Vagina (tissue), 2 donors: Measurements from ENCODE around the gene SPACA4. TPM values are rescaled to one million over a fixed set of nuclear protein-coding genes. Genes with fewer than 3 reads are reported as not detected.

ENCODE experiments used
- DNase-seq, 2 donors: peaks; one replicate each; pipeline ENCODE4 v3.0.0-alpha.2; 2017; ENCODE audit errors: extremely low spot score in 2 of 2
- H3K27ac ChIP-seq: fragments of 200-600 bp; sonication (generic); one replicate; pipeline ENCODE4 v1.5.1; 2019
- H3K27me3 ChIP-seq: fragments of 200-600 bp; sonication (generic); one replicate; pipeline ENCODE4 v1.5.1; 2019
- H3K36me3 ChIP-seq, 2 donors: fragments of 200-600 bp; sonication (generic); one replicate each; pipeline ENCODE4 v1.5.1; 2017 to 2019
- H3K4me1 ChIP-seq: fragments of 200-600 bp; sonication (generic); one replicate; pipeline ENCODE4 v1.5.1; 2019
- H3K4me3 ChIP-seq, 2 donors: fragments of 200-600 bp; sonication (generic); 1 replicate in 1 of 2; 2 replicates in 1 of 2; pipeline ENCODE4 v1.5.1; 2016 to 2019
- H3K9me3 ChIP-seq: fragments of 200-600 bp; sonication (generic); one replicate; pipeline ENCODE4 v1.5.1; 2019
- POLR2A ChIP-seq, 2 donors: fragments of 450-650 bp; IDR thresholded peaks; one replicate each; pipeline ENCODE4 v1.6.1; 2017; ENCODE audit warnings: antibody characterized with exemption in 2 of 2, mild to moderate bottlenecking in 2 of 2, moderate library complexity in 2 of 2
- POLR2AphosphoS5 ChIP-seq, 2 donors: sonication (generic); formaldehyde crosslinking; IDR thresholded peaks; one replicate each; pipeline ENCODE4 v1.9.0; 2017; ENCODE audit warnings: antibody characterized with exemption in 2 of 2, mild to moderate bottlenecking in 2 of 2, low read depth in 1 of 2; ENCODE audit not compliant: insufficient read depth in 1 of 2
- intact Hi-C: fragments of 100-400 bp; cut with DNase I; formaldehyde crosslinking; loops from one replicate; pipeline ENCODE4 v1.15.1; 2023
- total RNA-seq: library from RNA; depleted of rRNA; stranded (reverse); fragments of >200 nt; gene quantifications from one replicate; pipeline ENCODE4 v1.2.3, GENCODE V29; 2016
- TF ChIP-seq, protein P1 (sequence below), 3 experiments: fragments of 450-650 bp in 2 of 3; fragments of 200-600 bp in 1 of 3; sonication (generic) in 1 of 3; IDR thresholded peaks; one replicate each; pipeline ENCODE4 v1.5.1; 2017 to 2019; ENCODE audit warnings: antibody characterized with exemption in 3 of 3, mild to moderate bottlenecking in 2 of 3, moderate library complexity in 2 of 3

SPACA4 gene
- total RNA-seq = 3.9 TPM

DNA sequence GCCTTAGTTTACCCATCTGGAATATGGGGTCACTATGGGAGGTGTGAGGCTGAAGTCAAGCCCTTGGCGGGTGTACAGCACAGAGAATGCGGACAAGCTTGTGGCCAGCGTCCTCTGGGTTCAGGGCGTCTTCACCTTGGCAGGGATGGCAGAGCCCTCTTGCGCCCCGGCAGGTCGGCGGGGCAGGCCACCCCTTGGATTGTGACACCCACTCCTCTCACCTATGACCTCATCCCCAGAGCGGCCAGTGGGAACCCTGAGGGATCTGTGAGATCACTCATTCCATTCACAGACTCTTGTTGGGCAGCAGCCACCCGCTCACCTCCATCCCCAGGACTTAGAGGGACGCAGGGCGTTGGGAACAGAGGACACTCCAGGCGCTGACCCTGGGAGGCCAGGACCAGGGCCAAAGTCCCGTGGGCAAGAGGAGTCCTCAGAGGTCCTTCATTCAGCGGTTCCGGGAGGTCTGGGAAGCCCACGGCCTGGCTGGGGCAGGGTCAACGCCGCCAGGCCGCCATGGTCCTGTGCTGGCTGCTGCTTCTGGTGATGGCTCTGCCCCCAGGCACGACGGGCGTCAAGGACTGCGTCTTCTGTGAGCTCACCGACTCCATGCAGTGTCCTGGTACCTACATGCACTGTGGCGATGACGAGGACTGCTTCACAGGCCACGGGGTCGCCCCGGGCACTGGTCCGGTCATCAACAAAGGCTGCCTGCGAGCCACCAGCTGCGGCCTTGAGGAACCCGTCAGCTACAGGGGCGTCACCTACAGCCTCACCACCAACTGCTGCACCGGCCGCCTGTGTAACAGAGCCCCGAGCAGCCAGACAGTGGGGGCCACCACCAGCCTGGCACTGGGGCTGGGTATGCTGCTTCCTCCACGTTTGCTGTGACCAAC lies at the start of gene SPACA4:
SPACA4 (plus strand) TSS at position 280 of the 896 bp plus-strand sequence; CDS start at position 517, 237 bp downstream.
- no peak for DNase-seq
- Histone ChIP-seq H3K4me1 (no peaks in the 10 kb centered on the region), H3K36me3 (no peaks in the 10 kb centered on the region), H3K27ac (no peak within 1 kb of the TSS), H3K27me3 (no peaks in the 10 kb centered on the region), H3K4me3 (no peak within 1 kb of the TSS), H3K9me3 (no peaks in the 10 kb centered on the region)
- intact Hi-C loops = no loop called here
- TF ChIP-seq POLR2AphosphoS5 (IDR thresholded peaks at IDR 0.05; ENCODE audit: insufficient read depth in 1 of 2, low read depth in 1 of 2) (no peak), POLR2A (IDR thresholded peaks at IDR 0.05) (no peak)
- TF ChIP-seq, protein P1, sequence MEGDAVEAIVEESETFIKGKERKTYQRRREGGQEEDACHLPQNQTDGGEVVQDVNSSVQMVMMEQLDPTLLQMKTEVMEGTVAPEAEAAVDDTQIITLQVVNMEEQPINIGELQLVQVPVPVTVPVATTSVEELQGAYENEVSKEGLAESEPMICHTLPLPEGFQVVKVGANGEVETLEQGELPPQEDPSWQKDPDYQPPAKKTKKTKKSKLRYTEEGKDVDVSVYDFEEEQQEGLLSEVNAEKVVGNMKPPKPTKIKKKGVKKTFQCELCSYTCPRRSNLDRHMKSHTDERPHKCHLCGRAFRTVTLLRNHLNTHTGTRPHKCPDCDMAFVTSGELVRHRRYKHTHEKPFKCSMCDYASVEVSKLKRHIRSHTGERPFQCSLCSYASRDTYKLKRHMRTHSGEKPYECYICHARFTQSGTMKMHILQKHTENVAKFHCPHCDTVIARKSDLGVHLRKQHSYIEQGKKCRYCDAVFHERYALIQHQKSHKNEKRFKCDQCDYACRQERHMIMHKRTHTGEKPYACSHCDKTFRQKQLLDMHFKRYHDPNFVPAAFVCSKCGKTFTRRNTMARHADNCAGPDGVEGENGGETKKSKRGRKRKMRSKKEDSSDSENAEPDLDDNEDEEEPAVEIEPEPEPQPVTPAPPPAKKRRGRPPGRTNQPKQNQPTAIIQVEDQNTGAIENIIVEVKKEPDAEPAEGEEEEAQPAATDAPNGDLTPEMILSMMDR (IDR thresholded peaks at IDR 0.05) = no peak

DNA sequence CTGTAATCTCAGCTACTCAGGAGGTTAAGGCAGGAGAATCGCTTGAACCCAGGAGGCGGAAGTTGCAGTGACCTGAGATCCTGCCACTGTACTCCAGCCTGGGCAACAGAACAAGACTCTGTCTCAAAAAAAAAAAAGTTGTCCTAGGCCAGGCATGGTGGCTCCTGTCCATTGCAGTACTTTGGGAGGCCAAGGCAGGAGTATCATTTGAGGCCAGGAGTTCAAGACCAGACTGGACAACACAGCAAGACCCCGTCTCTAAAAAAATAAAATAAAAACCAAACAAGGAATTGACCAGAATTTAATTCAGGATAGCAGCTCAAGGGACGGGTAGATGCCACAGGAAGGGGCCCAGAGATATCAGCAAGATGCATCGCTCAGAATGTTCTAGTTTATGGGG lies 49.7 kb upstream of the SPACA4 start:
- intact Hi-C loops = no loop called here
- Histone ChIP-seq H3K27me3 (no peaks in the 10 kb centered on the region), H3K4me3 (no peak overlapping the region), H3K27ac (no peak overlapping the region), H3K9me3 (no peaks in the 10 kb centered on the region), H3K36me3 (no peaks in the 10 kb centered on the region), H3K4me1 (peaks cover 23% of the 10 kb centered on the region)
- no peak for TF ChIP-seq POLR2A (IDR thresholded peaks at IDR 0.05)
- TF ChIP-seq, protein P1 (IDR thresholded peaks at IDR 0.05) = no peak
- no peak for TF ChIP-seq POLR2AphosphoS5 (IDR thresholded peaks at IDR 0.05; ENCODE audit: insufficient read depth in 1 of 2, low read depth in 1 of 2)
- DNase-seq = no peak

DNA sequence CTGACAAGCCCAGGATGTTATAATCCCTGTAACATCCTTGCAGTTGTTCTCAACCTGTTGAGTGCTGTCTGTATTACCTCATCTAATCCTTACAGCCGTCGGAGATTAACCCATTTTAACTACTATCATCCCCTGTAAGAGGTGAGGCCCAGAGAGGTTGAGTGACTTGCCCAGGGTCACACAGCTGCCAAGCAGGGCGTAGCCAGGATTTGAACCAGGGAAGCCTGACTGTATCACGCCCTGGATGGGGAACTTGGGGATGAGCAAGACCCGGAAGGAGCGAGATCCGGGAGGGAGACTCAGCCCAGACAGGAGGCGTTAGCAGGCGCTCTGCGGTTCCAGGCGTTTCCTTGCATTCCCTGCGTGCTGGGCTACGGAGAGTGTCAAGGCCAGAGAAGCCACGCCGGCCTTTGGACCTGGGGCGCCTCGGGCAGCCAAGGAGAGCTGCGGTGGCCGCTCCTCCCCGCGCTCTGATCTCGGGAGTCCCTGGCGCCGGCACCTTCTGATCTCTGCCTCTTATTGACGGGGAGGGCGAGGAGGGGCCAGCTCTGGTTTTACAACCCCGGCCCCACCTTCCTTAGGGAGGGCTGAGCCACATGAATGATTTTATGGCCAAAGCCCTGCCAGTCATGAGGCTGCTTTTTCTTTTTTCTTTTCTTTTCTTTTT lies 48.4 kb upstream of the SPACA4 start:
- intact Hi-C loops = no loop called here
- Histone ChIP-seq H3K9me3 (no peaks in the 10 kb centered on the region), H3K27me3 (no peaks in the 10 kb centered on the region), H3K27ac (peak overlapping the region; percentile 46), H3K4me3 (peak overlapping the region in 1 of 2 donors; percentile 12), H3K4me1 (peaks cover 20% of the 10 kb centered on the region), H3K36me3 (no peaks in the 10 kb centered on the region)
- TF ChIP-seq POLR2AphosphoS5 (IDR thresholded peaks at IDR 0.05; ENCODE audit: insufficient read depth in 1 of 2, low read depth in 1 of 2) (peak; percentile 52 to 59), POLR2A (IDR thresholded peaks at IDR 0.05) (no peak)
- TF ChIP-seq, protein P1 (IDR thresholded peaks at IDR 0.05) = no peak
- no peak for DNase-seq

DNA sequence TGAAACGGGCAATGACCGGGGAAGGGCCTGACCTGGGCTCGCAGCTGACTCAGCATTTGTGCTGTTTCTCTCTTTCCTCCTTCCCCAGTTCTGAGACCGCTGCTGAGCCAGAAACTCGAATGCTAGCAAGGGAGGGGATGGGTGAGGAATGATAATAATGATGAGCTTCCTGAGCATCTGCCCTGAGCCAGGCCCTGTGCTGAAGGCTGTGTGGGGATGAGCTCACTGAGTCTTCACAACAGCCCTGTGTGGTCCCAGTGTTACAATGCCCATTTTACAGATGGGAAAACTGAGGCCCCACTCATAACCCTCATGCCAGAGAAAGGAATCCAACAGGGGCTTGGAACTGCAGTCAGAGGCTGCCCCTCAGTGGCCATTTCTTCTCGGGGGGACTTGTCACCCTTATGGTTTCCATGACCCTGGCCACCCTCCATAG lies 46.4 kb upstream of the SPACA4 start:
- intact Hi-C loops = no loop called here

More for the DNA sequence above, 46.4 kb upstream of the SPACA4 start:
- peaks cover 6% of the 10 kb centered on the region for H3K4me1 ChIP-seq
- no peaks in the 10 kb centered on the region for H3K9me3 ChIP-seq
- no peak for DNase-seq
- no peak overlapping the region for H3K27ac ChIP-seq
- TF ChIP-seq, protein P1 (IDR thresholded peaks at IDR 0.05) = no peak
- TF ChIP-seq POLR2AphosphoS5 (IDR thresholded peaks at IDR 0.05; ENCODE audit: insufficient read depth in 1 of 2, low read depth in 1 of 2) = no peak
- TF ChIP-seq POLR2A (IDR thresholded peaks at IDR 0.05) = no peak
- no peak overlapping the region for H3K4me3 ChIP-seq
- H3K27me3 ChIP-seq = no peaks in the 10 kb centered on the region
- no peaks in the 10 kb centered on the region for H3K36me3 ChIP-seq
